IPS-18c (cell line): ENCODE results near the gene PUS7L.
"Not testable (repeated sequence)": the region's sequence is repeated elsewhere in the genome, so short reads cannot be mapped to it uniquely, and the experiment has no call there.

Experiments used
- H3K4me3 ChIP-seq: 2 replicates; pipeline ENCODE4 v1.7.0; 2013; ENCODE audit warnings: low read depth, mild to moderate bottlenecking, low read length, moderate library complexity; ENCODE audit not compliant: insufficient read depth
- H3K9me3 ChIP-seq: one replicate; pipeline ENCODE4 v1.6.1; 2013; ENCODE audit warnings: mild to moderate bottlenecking, low read length, moderate library complexity; ENCODE audit not compliant: control insufficient read depth, insufficient read depth

PUS7L gene

GRCh38 chr12:43696154-43696553 is 62.4 kb downstream of the PUS7L start:
- H3K4me3 ChIP-seq = no peak overlapping the region
- no peaks in the 10 kb centered on the region for H3K9me3 ChIP-seq

GRCh38 chr12:43694879-43695278 is 63.7 kb downstream of the PUS7L start:
- Histone ChIP-seq H3K4me3 (no peak overlapping the region), H3K9me3 (no peaks in the 10 kb centered on the region)

GRCh38 chr12:43692064-43692463 is 66.5 kb downstream of the PUS7L start:
- Histone ChIP-seq H3K4me3 (no peak overlapping the region), H3K9me3 (no peaks in the 10 kb centered on the region)

- not testable (repeated sequence) for H3K4me3 ChIP-seq, H3K9me3 ChIP-seq
Measured at GRCh38 chr12:43685491-43685890, 73.1 kb downstream of the PUS7L start.

GRCh38 chr12:43676183-43676813 is 82.3 kb downstream of the PUS7L start:
- Histone ChIP-seq H3K9me3 (no peaks in the 10 kb centered on the region), H3K4me3 (no peak overlapping the region)

- Histone ChIP-seq H3K9me3 (no peaks in the 10 kb centered on the region), H3K4me3 (no peak overlapping the region)
Measured at GRCh38 chr12:43675048-43675904, 83.3 kb downstream of the PUS7L start.

GRCh38 chr12:43669373-43669772 is 89.2 kb downstream of the PUS7L start:
- no peaks in the 10 kb centered on the region for H3K9me3 ChIP-seq

More at GRCh38 chr12:43669373-43669772, 89.2 kb downstream of the PUS7L start:
- no peak overlapping the region for H3K4me3 ChIP-seq
